HG03045 (cell line): ENCODE measurements around the gene CPLX1.

Experiments
- ATAC-seq: cut with Tn5 transposase; IDR thresholded peaks from one replicate; pipeline ENCODE4 v1.9.1; 2021; ENCODE audit warnings: mild to moderate bottlenecking, moderate library complexity; ENCODE audit not compliant: unreplicated experiment

The CPLX1 gene

GRCh38 chr4:856225-856901 is 30.4 kb upstream of the CPLX1 start:
- ATAC-seq, result no peak

GRCh38 chr4:855880-856224 is 29.9 kb upstream of the CPLX1 start:
- ATAC-seq, result no peak

GRCh38 chr4:854356-854755 is 28.4 kb upstream of the CPLX1 start:
- no peak for ATAC-seq

- no peak for ATAC-seq
Measured at GRCh38 chr4:853416-853781, 27.5 kb upstream of the CPLX1 start.

- ATAC-seq, result no peak
Measured at GRCh38 chr4:851701-852430, 25.9 kb upstream of the CPLX1 start.

GRCh38 chr4:850323-850945 is 24.5 kb upstream of the CPLX1 start:
- ATAC-seq, result no peak

- ATAC-seq, result no peak
Measured at GRCh38 chr4:849478-850175, 23.7 kb upstream of the CPLX1 start.

GRCh38 chr4:848803-849477 is 23.0 kb upstream of the CPLX1 start:
- ATAC-seq, result no peak

GRCh38 chr4:848307-848691 is 22.4 kb upstream of the CPLX1 start:
- ATAC-seq, result no peak

- no peak for ATAC-seq
Measured at GRCh38 chr4:845836-846251, 19.9 kb upstream of the CPLX1 start.

- no peak for ATAC-seq
Measured at GRCh38 chr4:845233-845835, 19.4 kb upstream of the CPLX1 start.

GRCh38 chr4:844752-845232 is 18.9 kb upstream of the CPLX1 start:
- no peak for ATAC-seq

GRCh38 chr4:839675-840443 is 13.9 kb upstream of the CPLX1 start:
- no peak for ATAC-seq

- no peak for ATAC-seq
Measured at GRCh38 chr4:837772-838171, 11.8 kb upstream of the CPLX1 start.

- ATAC-seq, result no peak
Measured at GRCh38 chr4:836750-837301, 10.9 kb upstream of the CPLX1 start.

GRCh38 chr4:836003-836511 is 10.1 kb upstream of the CPLX1 start:
- ATAC-seq, result no peak

GRCh38 chr4:835148-836002 is 9.4 kb upstream of the CPLX1 start:
- ATAC-seq, result no peak

- no peak for ATAC-seq
Measured at GRCh38 chr4:834368-835147, 8.6 kb upstream of the CPLX1 start.
